ENCODE measurements around the gene COMMD4. TPM values are rescaled to one million over a fixed set of nuclear protein-coding genes. Genes with fewer than 3 reads are reported as not detected.
"Not testable (repeated sequence)": the region's sequence is repeated elsewhere in the genome, so short reads cannot be mapped to it uniquely, and the experiment has no call there.

COMMD4 gene
- total RNA-seq, 1 donor from 2014 or later, result 51.8 TPM

GRCh38 chr15:75338661-75339240 is 2.9 kb downstream of the COMMD4 start:
- no peak for TF ChIP-seq CTCF (IDR thresholded peaks at IDR 0.05)
- ATAC-seq (ENCODE audit: low read depth) (no peak), DNase-seq (no peak)
- ChIA-PET POLR2A (no interaction called here), CTCF (no interaction called here)
- Mint-ChIP-seq H3K27me3 (no peaks in the 10 kb centered on the region), H3K27ac (no peak overlapping the region), H3K4me3 (no peak overlapping the region), H3K4me1 (peaks cover 20% of the 10 kb centered on the region), H3K9me3 (no peaks in the 10 kb centered on the region), H3K36me3 (ENCODE audit: low read depth) (peaks cover 12% of the 10 kb centered on the region)
- intact Hi-C loops (cut with micrococcal nuclease), result loop anchor here (10.0 kb wide), 1 partner anchor 56 kb away; no protein-coding TSS in a partner anchor

- Mint-ChIP-seq H3K9me3 (no peaks in the 10 kb centered on the region), H3K36me3 (ENCODE audit: low read depth) (peaks cover 12% of the 10 kb centered on the region), H3K27me3 (no peaks in the 10 kb centered on the region), H3K4me3 (no peak overlapping the region), H3K4me1 (peaks cover 24% of the 10 kb centered on the region), H3K27ac (no peak overlapping the region)
- ChIA-PET POLR2A (no interaction called here), CTCF (no interaction called here)
- DNase-seq, result no peak
- no peak for ATAC-seq (ENCODE audit: low read depth)
- no peak for TF ChIP-seq CTCF (IDR thresholded peaks at IDR 0.05)
- intact Hi-C loops (cut with micrococcal nuclease), result loop anchor here (10.0 kb wide), 1 partner anchor 55 kb away; no protein-coding TSS in a partner anchor
Measured at GRCh38 chr15:75339531-75340240, 3.8 kb downstream of the COMMD4 start.

DNA sequence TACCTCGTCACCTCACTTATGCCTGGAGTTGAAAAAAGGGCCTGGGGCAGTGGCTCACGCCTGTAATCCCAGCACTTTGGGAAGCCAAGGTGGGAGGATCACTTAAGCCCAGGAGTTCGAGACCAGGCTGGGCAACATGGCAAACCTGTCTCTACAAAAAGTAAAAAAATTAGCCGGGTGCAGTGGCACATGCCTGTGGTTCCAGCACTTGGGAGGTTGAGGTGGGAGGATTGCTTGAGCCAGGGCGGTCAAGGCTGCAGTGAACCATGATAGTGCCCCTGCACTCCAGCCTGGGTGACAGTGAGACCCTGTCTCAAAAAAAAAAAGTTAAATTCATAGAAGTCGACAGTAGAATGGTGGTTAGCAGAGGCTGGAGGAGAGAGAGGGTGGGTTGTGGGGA is 6.4 kb downstream of the COMMD4 start:
- CTCF ChIA-PET, result no interaction called here
- Mint-ChIP-seq H3K4me1 (peaks cover 15% of the 10 kb centered on the region), H3K4me3 (no peak overlapping the region), H3K36me3 (ENCODE audit: low read depth) (peaks cover 10% of the 10 kb centered on the region), H3K27me3 (no peaks in the 10 kb centered on the region), H3K9me3 (no peaks in the 10 kb centered on the region), H3K27ac (no peak overlapping the region)
- POLR2A ChIA-PET, result interaction anchor here (0.7 kb wide), 1 partner anchor 333 kb away, joined by 3 read pairs; no protein-coding TSS in a partner anchor
- intact Hi-C loops (cut with micrococcal nuclease), result no loop called here
- ATAC-seq (ENCODE audit: low read depth) (no peak), DNase-seq (no peak)
- TF ChIP-seq CTCF (IDR thresholded peaks at IDR 0.05), result no peak

- intact Hi-C loops (cut with micrococcal nuclease); DNase-seq; H3K27me3 Mint-ChIP-seq; H3K4me3 Mint-ChIP-seq; H3K27ac Mint-ChIP-seq; H3K9me3 Mint-ChIP-seq; ATAC-seq (ENCODE audit: low read depth); CTCF ChIA-PET; POLR2A ChIA-PET: not testable (repeated sequence)
- Mint-ChIP-seq H3K36me3 (ENCODE audit: low read depth) (peaks cover 11% of the 10 kb centered on the region), H3K4me1 (peaks cover 21% of the 10 kb centered on the region)
Measured at GRCh38 chr15:75343953-75344352, 8.1 kb downstream of the COMMD4 start.

GRCh38 chr15:75346796-75347221 is 10.9 kb downstream of the COMMD4 start, which contains the start of gene NEIL1:
Gene NEIL1, plus strand, starts transcription at chr15:75347039. Its CDS starts 1,867 bp downstream, at chr15:75348906.
- peaks cover 11% of the 10 kb centered on the region for H3K36me3 Mint-ChIP-seq (ENCODE audit: low read depth)
- ATAC-seq (ENCODE audit: low read depth), result no peak
- DNase-seq, result no peak
- peaks cover 7% of the 10 kb centered on the region for H3K9me3 Mint-ChIP-seq
- TF ChIP-seq CTCF (IDR thresholded peaks at IDR 0.05), result no peak
- ChIA-PET POLR2A (interaction anchor here (0.8 to 3.5 kb wide), 6 partner anchors 21 to 293 kb away, joined by 3 to 52 read pairs (median 4); partner anchors contain the start of genes IMP3, MAN2C1 and SIN3A), CTCF (interaction anchor here (1.0 kb wide), 1 partner anchor 21 kb away, joined by 8 read pairs; the partner anchor contains the start of gene MAN2C1)
- intact Hi-C loops (cut with micrococcal nuclease), result loop anchor here (1.0 to 5.0 kb wide), 6 partner anchors 11 to 560 kb away; partner anchors contain the start of genes COMMD4, IMP3, MAN2C1 and SIN3A
- H3K4me1 Mint-ChIP-seq, result peaks cover 46% of the 10 kb centered on the region
- H3K4me3 Mint-ChIP-seq, result peak within 1 kb of the TSS; percentile 86
- peaks cover 1% of the 10 kb centered on the region for H3K27me3 Mint-ChIP-seq
- peak within 1 kb of the TSS; percentile 85 for H3K27ac Mint-ChIP-seq
